Neuronal stem cell (in vitro differentiated cells): ENCODE results near the gene PCDHGB1.
"Not testable (repeated sequence)": the region's sequence is repeated elsewhere in the genome, so short reads cannot be mapped to it uniquely, and the experiment has no call there.

Source experiments
- DNase-seq: peaks from one replicate; pipeline ENCODE4 v3.0.0-alpha.2; 2013; ENCODE audit warnings: low spot score
- H2AFZ ChIP-seq: one replicate; pipeline ENCODE4 v1.6.1; 2013; ENCODE audit warnings: mild to moderate bottlenecking, low read length, inconsistent platforms
- H2AK5ac ChIP-seq: 2 replicates; pipeline ENCODE4 v1.6.1; 2013; ENCODE audit warnings: low read depth, mild to moderate bottlenecking, inconsistent platforms, low read length, moderate library complexity, mixed read lengths
- H2BK120ac ChIP-seq: 2 replicates; pipeline ENCODE4 v1.6.1; 2013; ENCODE audit warnings: low read depth, mild to moderate bottlenecking, inconsistent platforms, low read length, moderate library complexity, mixed read lengths
- H2BK12ac ChIP-seq: one replicate; pipeline ENCODE4 v1.6.1; 2013; ENCODE audit warnings: low read length, inconsistent platforms
- H2BK15ac ChIP-seq: 2 replicates; pipeline ENCODE4 v1.6.1; 2013; ENCODE audit warnings: mild to moderate bottlenecking, low read length, inconsistent platforms, mixed read lengths
- H2BK5ac ChIP-seq: one replicate; pipeline ENCODE4 v1.6.1; 2013; ENCODE audit warnings: inconsistent platforms, mild to moderate bottlenecking, low read length, moderate library complexity
- H3K14ac ChIP-seq: one replicate; pipeline ENCODE4 v1.6.1; 2013; ENCODE audit warnings: low read length, inconsistent platforms
- H3K18ac ChIP-seq: 2 replicates; pipeline ENCODE4 v1.6.1; 2013; ENCODE audit warnings: low read length, inconsistent platforms
- H3K23ac ChIP-seq: 2 replicates; pipeline ENCODE4 v1.6.1; 2013; ENCODE audit warnings: low read depth, mild to moderate bottlenecking, mixed read lengths, low read length, inconsistent platforms; ENCODE audit not compliant: poor library complexity
- H3K27ac ChIP-seq: replicated peaks from 3 replicates; pipeline ENCODE4 v1.5.1; 2013; ENCODE audit warnings: low read length, inconsistent platforms
- H3K27me3 ChIP-seq, 3 experiments: 2 replicates each; pipeline ENCODE4 v1.6.1; 2013; ENCODE audit warnings: low read length in 3 of 3, mild to moderate bottlenecking in 2 of 3, inconsistent platforms in 1 of 3, low read depth in 1 of 3, mixed read lengths in 1 of 3, moderate library complexity in 1 of 3; ENCODE audit not compliant: control insufficient read depth in 3 of 3, insufficient read depth in 3 of 3
- H3K36me3 ChIP-seq, 2 donors: replicated peaks in 1 of 2; 2 replicates each; pipeline ENCODE4 v1.6.1; 2013; ENCODE audit warnings: low read length in 2 of 2; ENCODE audit not compliant: control insufficient read depth in 2 of 2, insufficient read depth in 2 of 2
- H3K4ac ChIP-seq: 2 replicates; pipeline ENCODE4 v1.6.1; 2013; ENCODE audit warnings: inconsistent platforms, mild to moderate bottlenecking, low read length, moderate library complexity
- H3K4me1 ChIP-seq, 2 donors: 1 replicate in 1 of 2; 2 replicates in 1 of 2; pipeline ENCODE4 v1.6.1; 2013; ENCODE audit warnings: low read length in 2 of 2, low read depth in 1 of 2; ENCODE audit not compliant: control insufficient read depth in 2 of 2, insufficient read depth in 1 of 2
- H3K4me2 ChIP-seq: one replicate; pipeline ENCODE4 v1.6.1; 2013; ENCODE audit warnings: mild to moderate bottlenecking, low read length, inconsistent platforms; ENCODE audit not compliant: insufficient read depth, poor library complexity, severe bottlenecking
- H3K4me3 ChIP-seq, 2 donors: 2 replicates each; pipeline ENCODE4 v1.5.1; 2013; ENCODE audit warnings: low read length in 2 of 2, mild to moderate bottlenecking in 2 of 2, inconsistent platforms in 1 of 2, moderate library complexity in 1 of 2
- H3K79me1 ChIP-seq: one replicate; pipeline ENCODE4 v1.6.1; 2013; ENCODE audit warnings: low read depth, mild to moderate bottlenecking, inconsistent platforms, low read length, moderate library complexity
- H3K9ac ChIP-seq: one replicate; pipeline ENCODE4 v1.6.1; 2013; ENCODE audit warnings: mild to moderate bottlenecking, low read depth, low read length, inconsistent platforms; ENCODE audit not compliant: poor library complexity
- H3K9me3 ChIP-seq, 2 donors: replicated peaks in 1 of 2; 2 replicates each; pipeline versions ENCODE3 to v1.6.1; 2013; ENCODE audit warnings: low read length in 2 of 2, mild to moderate bottlenecking in 2 of 2, inconsistent platforms in 1 of 2, low read depth in 1 of 2, mixed read lengths in 1 of 2, moderate library complexity in 1 of 2; ENCODE audit not compliant: control insufficient read depth in 2 of 2, insufficient read depth in 1 of 2
- H4K8ac ChIP-seq: one replicate; pipeline ENCODE4 v1.6.1; 2013; ENCODE audit warnings: low read depth, mild to moderate bottlenecking, inconsistent platforms, low read length, moderate library complexity
- H4K91ac ChIP-seq: one replicate; pipeline ENCODE4 v1.6.1; 2013; ENCODE audit warnings: low read length, low read depth, mild to moderate bottlenecking, inconsistent platforms; ENCODE audit not compliant: poor library complexity
- WGBS, 2 donors: extraction: QIAGEN DNeasy Blood & Tissue Kit; methylation state at CpG; one replicate each; pipeline ENCODE4 v1.1.7; 2013; ENCODE audit warnings: missing lambda C conversion rate in 2 of 2, mixed read lengths in 1 of 2; ENCODE audit not compliant: insufficient read length in 2 of 2, insufficient replicate concordance in 1 of 2; ENCODE audit errors: extremely low coverage in 2 of 2; 5-methylcytosine and 5-hydroxymethylcytosine counted together

The PCDHGB1 gene

GRCh38 chr5:141394401-141395187 lies 44.7 kb downstream of the PCDHGB1 start:
- WGBS, 2 donors = no CpG with 5 or more reads among the region's 53 CpGs
- H3K4me1 ChIP-seq, H3K4me2 ChIP-seq, H3K14ac ChIP-seq, H2BK15ac ChIP-seq, H3K4me3 ChIP-seq, H3K9ac ChIP-seq, H3K4ac ChIP-seq, DNase-seq, H2BK12ac ChIP-seq, H2BK120ac ChIP-seq, H4K8ac ChIP-seq, H3K79me1 ChIP-seq, H2AFZ ChIP-seq, H3K27me3 ChIP-seq, H2AK5ac ChIP-seq, H3K27ac ChIP-seq, H4K91ac ChIP-seq, H3K23ac ChIP-seq: not testable (repeated sequence)
- peaks cover 37 to 82% of the 10 kb centered on the region in 2 donors for H3K9me3 ChIP-seq
- peak overlapping the region; percentile 57 for H3K18ac ChIP-seq
- peak overlapping the region; percentile 44 for H2BK5ac ChIP-seq
- H3K36me3 ChIP-seq = peaks cover 14 to 26% of the 10 kb centered on the region in 2 donors

- H3K9me3 ChIP-seq = peaks cover 32 to 72% of the 10 kb centered on the region in 2 donors
- not testable (repeated sequence) for DNase-seq, H3K79me1 ChIP-seq, H2AK5ac ChIP-seq, H3K18ac ChIP-seq, H3K27ac ChIP-seq, H3K23ac ChIP-seq, H2BK120ac ChIP-seq, H2BK5ac ChIP-seq, H3K9ac ChIP-seq, H3K27me3 ChIP-seq, H3K14ac ChIP-seq, H3K4me3 ChIP-seq, H2BK12ac ChIP-seq, H2BK15ac ChIP-seq, H3K4me2 ChIP-seq, H3K4me1 ChIP-seq, H2AFZ ChIP-seq, H3K4ac ChIP-seq, H4K91ac ChIP-seq, H4K8ac ChIP-seq
- no CpG with 5 or more reads among the region's 43 CpGs for WGBS, 2 donors
- H3K36me3 ChIP-seq = peaks cover 5 to 13% of the 10 kb centered on the region in 2 donors
Measured at GRCh38 chr5:141397756-141398551, 48.1 kb downstream of the PCDHGB1 start, which contains the start of gene PCDHGB5. TSS of gene PCDHGB5 (plus strand) at chr5:141397947. CDS start at chr5:141398128, 181 bp downstream.

DNA sequence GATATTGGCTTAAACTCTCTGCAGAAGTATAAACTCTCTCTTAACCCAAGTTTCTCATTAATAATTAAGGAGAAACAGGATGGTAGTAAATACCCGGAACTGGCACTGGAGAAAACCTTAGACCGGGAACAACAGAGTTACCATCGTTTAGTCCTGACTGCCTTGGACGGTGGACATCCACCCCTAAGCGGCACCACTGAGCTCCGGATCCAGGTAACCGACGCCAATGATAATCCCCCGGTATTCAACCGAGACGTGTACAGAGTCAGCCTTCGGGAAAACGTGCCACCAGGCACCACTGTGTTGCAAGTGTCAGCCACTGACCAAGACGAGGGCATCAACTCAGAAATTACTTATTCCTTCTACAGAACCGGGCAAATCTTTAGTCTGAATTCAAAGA lies 48.7 kb downstream of the PCDHGB1 start:
- no peak overlapping the region for H3K14ac ChIP-seq
- H3K9me3 ChIP-seq = peaks cover 31 to 72% of the 10 kb centered on the region in 2 donors
- no peak overlapping the region for H2BK5ac ChIP-seq
- no peak overlapping the region for H3K23ac ChIP-seq
- no peak overlapping the region for H3K18ac ChIP-seq
- no peak overlapping the region for H4K8ac ChIP-seq
- no peak overlapping the region for H2AFZ ChIP-seq
- H3K4me2 ChIP-seq = no peak overlapping the region
- no peak overlapping the region for H2BK15ac ChIP-seq
- H3K4me3 ChIP-seq = no peak overlapping the region
- no peak overlapping the region for H3K9ac ChIP-seq
- no peak overlapping the region for H3K27ac ChIP-seq
- H3K4ac ChIP-seq = no peak overlapping the region
- no peaks in the 10 kb centered on the region for H3K4me1 ChIP-seq
- no peak overlapping the region for H4K91ac ChIP-seq
- no peak overlapping the region for H2AK5ac ChIP-seq
- no peak overlapping the region for H2BK120ac ChIP-seq
- no peaks in the 10 kb centered on the region for H3K27me3 ChIP-seq
- H2BK12ac ChIP-seq = no peak overlapping the region
- H3K79me1 ChIP-seq = peaks cover 2% of the 10 kb centered on the region
- DNase-seq = no peak
- WGBS, 2 donors = no CpG with 5 or more reads among the region's 15 CpGs
- H3K36me3 ChIP-seq = peaks cover 3 to 6% of the 10 kb centered on the region in 2 donors
